Mesothelial cell of epicardium (in vitro differentiated cells): ENCODE measurements around the gene CLIC3. TPM values are rescaled to one million over a fixed set of nuclear protein-coding genes. Genes with fewer than 3 reads are reported as not detected.

ENCODE experiments used
- DNase-seq, 2 experiments: peaks; one replicate each; pipeline ENCODE4 v3.0.0; 2021; ENCODE audit warnings: low spot score in 2 of 2; ENCODE audit not compliant: unreplicated experiment in 2 of 2
- H3K27ac Mint-ChIP-seq: 2 replicates; pipeline ENCODE4 v1.8.0; 2021; ENCODE audit warnings: mixed read lengths
- H3K27me3 Mint-ChIP-seq: 2 replicates; pipeline ENCODE4 v1.8.0; 2021; ENCODE audit warnings: low read depth, mixed read lengths
- H3K36me3 Mint-ChIP-seq: 2 replicates; pipeline ENCODE4 v1.8.0; 2021; ENCODE audit warnings: mixed read lengths
- H3K4me1 Mint-ChIP-seq: 2 replicates; pipeline ENCODE4 v1.8.0; 2021; ENCODE audit warnings: mixed read lengths
- H3K4me3 Mint-ChIP-seq: 2 replicates; pipeline ENCODE4 v1.8.0; 2021; ENCODE audit warnings: mild to moderate bottlenecking, moderate library complexity, mixed read lengths
- H3K9me3 Mint-ChIP-seq: 2 replicates; pipeline ENCODE4 v1.8.0; 2021; ENCODE audit warnings: mixed read lengths
- total RNA-seq: library from RNA; stranded (reverse); gene quantifications from 3 replicates; pipeline ENCODE4 v1.2.1, GENCODE V29; 2021
- TF ChIP-seq, protein P1 (sequence below): fragments of 200-600 bp; sonication (generic); IDR thresholded peaks from one replicate; pipeline ENCODE4 v1.5.0; 2021; ENCODE audit warnings: antibody characterized with exemption; ENCODE audit not compliant: unreplicated experiment

CLIC3 gene
- total RNA-seq, 1 donor from 2014 or later: 2.9 TPM

- H3K4me3 Mint-ChIP-seq: no peak overlapping the region
- no peaks in the 10 kb centered on the region for H3K4me1 Mint-ChIP-seq
- no peaks in the 10 kb centered on the region for H3K27me3 Mint-ChIP-seq
- H3K27ac Mint-ChIP-seq: no peak overlapping the region
- no peak for DNase-seq
- peaks cover 11% of the 10 kb centered on the region for H3K36me3 Mint-ChIP-seq
- TF ChIP-seq, protein P1, sequence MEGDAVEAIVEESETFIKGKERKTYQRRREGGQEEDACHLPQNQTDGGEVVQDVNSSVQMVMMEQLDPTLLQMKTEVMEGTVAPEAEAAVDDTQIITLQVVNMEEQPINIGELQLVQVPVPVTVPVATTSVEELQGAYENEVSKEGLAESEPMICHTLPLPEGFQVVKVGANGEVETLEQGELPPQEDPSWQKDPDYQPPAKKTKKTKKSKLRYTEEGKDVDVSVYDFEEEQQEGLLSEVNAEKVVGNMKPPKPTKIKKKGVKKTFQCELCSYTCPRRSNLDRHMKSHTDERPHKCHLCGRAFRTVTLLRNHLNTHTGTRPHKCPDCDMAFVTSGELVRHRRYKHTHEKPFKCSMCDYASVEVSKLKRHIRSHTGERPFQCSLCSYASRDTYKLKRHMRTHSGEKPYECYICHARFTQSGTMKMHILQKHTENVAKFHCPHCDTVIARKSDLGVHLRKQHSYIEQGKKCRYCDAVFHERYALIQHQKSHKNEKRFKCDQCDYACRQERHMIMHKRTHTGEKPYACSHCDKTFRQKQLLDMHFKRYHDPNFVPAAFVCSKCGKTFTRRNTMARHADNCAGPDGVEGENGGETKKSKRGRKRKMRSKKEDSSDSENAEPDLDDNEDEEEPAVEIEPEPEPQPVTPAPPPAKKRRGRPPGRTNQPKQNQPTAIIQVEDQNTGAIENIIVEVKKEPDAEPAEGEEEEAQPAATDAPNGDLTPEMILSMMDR: no peak
- H3K9me3 Mint-ChIP-seq: no peaks in the 10 kb centered on the region
Observed at GRCh38 chr9:137011156-137011555, 14.8 kb upstream of the CLIC3 start.

DNA sequence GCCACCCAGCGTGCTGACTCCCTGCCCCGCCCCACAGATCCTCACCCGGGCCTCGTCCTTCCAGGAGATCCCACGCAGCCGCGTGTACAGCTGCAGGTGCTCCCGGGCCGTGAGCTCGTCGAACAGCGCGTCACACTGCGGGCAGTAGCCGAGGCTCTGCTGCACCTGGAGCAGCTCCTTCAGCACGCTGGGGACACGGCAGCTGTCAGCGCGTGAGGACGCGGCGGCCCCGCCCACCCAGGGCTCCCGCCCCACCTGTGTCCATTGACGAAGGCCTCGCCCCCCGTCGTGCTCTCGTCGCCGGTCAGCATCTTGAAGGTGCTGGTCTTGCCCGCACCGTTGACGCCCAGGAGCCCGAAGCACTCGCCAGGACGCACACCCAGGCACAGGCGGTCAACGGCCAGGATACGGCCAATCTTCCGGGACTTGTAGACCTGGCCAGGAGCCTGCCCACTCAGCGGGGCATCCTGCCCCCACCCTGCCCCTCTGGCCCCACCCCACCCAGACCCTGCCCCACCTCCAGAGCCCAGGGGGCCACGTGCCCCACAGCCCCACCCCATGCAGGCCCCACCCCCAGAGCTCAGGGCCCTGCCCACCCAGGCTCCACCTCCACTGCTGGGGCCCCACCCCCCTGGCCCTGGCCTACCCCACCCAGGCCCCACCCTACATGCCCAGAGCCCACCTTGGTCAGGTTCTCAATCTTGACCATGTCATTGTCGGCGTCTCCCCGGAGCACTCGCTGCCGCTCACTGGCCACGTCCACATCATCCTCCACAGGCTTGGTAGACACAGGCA, 13.8 kb upstream of the CLIC3 start:
- H3K27me3 Mint-ChIP-seq: no peaks in the 10 kb centered on the region
- TF ChIP-seq, protein P1: no peak
- H3K4me1 Mint-ChIP-seq: no peaks in the 10 kb centered on the region
- H3K36me3 Mint-ChIP-seq: peaks cover 9% of the 10 kb centered on the region
- no peaks in the 10 kb centered on the region for H3K9me3 Mint-ChIP-seq
- no peak for DNase-seq
- no peak overlapping the region for H3K4me3 Mint-ChIP-seq
- no peak overlapping the region for H3K27ac Mint-ChIP-seq

DNA sequence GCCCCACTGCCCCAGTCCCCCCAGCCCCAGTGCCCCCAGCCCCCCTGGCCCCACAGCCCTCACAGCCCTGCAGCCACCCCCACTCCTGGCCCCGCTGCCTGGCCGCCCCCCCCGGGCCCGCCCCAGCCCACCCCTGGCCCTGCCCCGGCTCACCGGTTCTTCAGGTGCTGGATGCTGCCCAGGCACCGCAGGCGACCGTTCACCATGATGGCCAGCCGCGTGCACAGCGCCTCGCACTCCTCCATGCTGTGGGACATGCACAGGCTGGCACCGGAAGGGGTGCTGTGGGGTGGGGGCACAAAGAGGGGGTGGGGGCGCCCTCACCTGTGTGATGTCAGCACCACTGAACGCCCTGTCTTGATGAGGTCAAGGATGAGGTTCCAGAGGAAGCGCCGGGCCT, 12.8 kb upstream of the CLIC3 start:
- peaks cover 6% of the 10 kb centered on the region for H3K36me3 Mint-ChIP-seq
- TF ChIP-seq, protein P1: no peak
- H3K9me3 Mint-ChIP-seq: peaks cover 5% of the 10 kb centered on the region
- H3K27ac Mint-ChIP-seq: no peak overlapping the region
- H3K4me3 Mint-ChIP-seq: no peak overlapping the region
- H3K27me3 Mint-ChIP-seq: no peaks in the 10 kb centered on the region
- DNase-seq: no peak
- no peaks in the 10 kb centered on the region for H3K4me1 Mint-ChIP-seq

DNA sequence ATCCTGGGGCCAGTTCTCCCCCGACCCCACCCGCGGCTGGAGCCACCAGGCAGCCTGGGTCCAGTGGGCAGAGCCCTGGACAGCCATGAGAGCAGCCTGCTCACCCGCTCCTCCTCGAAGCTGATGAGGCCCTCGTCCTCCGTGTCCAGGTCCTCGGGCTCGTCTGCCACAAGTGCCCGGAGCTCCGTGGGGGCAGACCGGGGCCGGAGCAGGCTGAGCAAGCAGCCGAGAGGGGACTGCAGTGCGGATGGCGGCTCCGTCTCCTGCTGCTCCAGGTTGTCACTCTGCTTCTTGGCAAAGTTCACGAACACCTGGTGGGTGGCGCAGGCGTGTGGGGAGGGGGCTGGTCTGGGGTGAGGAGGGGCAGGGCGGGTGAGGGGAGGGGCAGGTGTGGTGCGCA, 11.9 kb upstream of the CLIC3 start:
- H3K4me1 Mint-ChIP-seq: no peaks in the 10 kb centered on the region
- no peak for DNase-seq
- no peak overlapping the region for H3K4me3 Mint-ChIP-seq
- no peak overlapping the region for H3K27ac Mint-ChIP-seq
- H3K36me3 Mint-ChIP-seq: peaks cover 6% of the 10 kb centered on the region
- TF ChIP-seq, protein P1: no peak
- no peaks in the 10 kb centered on the region for H3K27me3 Mint-ChIP-seq
- peaks cover 5% of the 10 kb centered on the region for H3K9me3 Mint-ChIP-seq

DNA sequence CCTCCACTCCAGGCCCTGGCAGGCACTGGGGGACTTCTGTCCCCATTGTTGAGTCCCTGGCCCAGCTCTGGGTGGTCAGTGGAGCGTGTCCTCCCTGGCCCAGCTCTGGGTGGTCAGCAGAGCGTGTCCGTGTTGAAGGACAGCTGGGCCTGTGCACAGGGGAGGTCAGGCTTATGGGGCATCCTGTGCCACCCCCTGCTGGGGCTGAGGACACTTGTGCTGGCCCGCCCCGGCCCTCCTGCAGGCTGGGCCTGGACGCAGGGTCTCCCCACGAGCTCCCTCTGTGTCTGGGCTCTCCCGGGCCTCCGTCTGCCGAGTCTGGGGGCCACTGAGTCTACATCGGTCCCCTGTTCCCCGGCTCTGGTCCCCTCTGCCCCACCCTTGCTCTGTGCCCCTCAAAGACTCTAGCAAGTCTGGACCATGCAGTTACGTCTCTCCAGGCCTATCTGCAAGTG, 11.5 kb upstream of the CLIC3 start:
- TF ChIP-seq, protein P1: no peak
- Mint-ChIP-seq H3K27me3 (no peaks in the 10 kb centered on the region), H3K9me3 (peaks cover 5% of the 10 kb centered on the region), H3K4me3 (no peak overlapping the region), H3K36me3 (peaks cover 6% of the 10 kb centered on the region), H3K4me1 (no peaks in the 10 kb centered on the region), H3K27ac (no peak overlapping the region)
- DNase-seq: no peak
